ENCODE measurements around the gene SF3A1. TPM values are rescaled to one million over a fixed set of nuclear protein-coding genes. Genes with fewer than 3 reads are reported as not detected.
"Not testable (repeated sequence)": the region's sequence is repeated elsewhere in the genome, so short reads cannot be mapped to it uniquely, and the experiment has no call there.

The SF3A1 gene
- total RNA-seq, 1 donor from 2014 or later = 92.9 TPM

DNA sequence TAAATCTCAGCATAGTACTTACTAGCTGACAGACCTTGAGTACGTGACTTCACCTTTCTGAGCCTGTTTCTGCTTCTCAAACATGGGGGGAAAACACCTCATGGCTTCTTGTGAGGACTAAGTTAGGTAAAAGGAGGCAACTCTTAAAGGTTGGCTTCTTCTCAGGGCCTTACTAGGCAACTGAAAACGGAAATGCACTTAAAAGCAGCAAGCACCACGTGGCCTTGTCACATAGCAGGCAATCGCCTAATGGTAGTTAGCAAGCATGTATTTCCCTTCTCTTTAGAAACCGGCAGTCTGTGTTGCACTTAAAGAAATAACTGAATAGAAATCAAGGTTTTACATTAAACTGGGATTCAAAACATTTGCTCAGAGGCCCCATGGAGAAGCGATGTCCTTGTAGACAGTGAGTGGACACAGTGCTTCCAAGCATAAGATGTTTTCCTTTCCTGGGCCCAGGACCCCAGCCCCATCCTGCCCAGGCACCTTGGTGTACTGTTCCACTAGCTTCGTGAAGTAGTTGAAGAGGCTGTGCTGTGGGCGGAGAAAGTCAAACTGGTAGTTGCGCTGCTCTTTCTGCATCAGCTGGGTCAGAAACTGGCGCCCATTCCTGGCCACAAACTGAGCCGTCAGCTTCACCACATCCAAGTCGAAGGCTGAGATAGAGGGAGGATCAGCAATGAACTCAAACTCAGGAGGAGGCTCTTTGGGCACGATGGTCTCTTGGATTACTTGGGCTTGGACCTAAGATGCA, 12.1 kb downstream of the SF3A1 start:
- Histone ChIP-seq H3K36me3 (peaks cover 68 to 98% of the 10 kb centered on the region in 2 donors), H3K27me3 (no peaks in the 10 kb centered on the region), H3K4me1 (peaks cover 0 to 18% of the 10 kb centered on the region in 2 donors), H3K27ac (no peak overlapping the region), H3K9me3 (no peaks in the 10 kb centered on the region), H3K4me3 (no peak overlapping the region)
- intact Hi-C loops (cut with DNase I) = loop anchor here (5.0 kb wide), 1 partner anchor 57 kb away; the partner anchor contains the start of gene CASTOR1
- TF ChIP-seq, protein P1, sequence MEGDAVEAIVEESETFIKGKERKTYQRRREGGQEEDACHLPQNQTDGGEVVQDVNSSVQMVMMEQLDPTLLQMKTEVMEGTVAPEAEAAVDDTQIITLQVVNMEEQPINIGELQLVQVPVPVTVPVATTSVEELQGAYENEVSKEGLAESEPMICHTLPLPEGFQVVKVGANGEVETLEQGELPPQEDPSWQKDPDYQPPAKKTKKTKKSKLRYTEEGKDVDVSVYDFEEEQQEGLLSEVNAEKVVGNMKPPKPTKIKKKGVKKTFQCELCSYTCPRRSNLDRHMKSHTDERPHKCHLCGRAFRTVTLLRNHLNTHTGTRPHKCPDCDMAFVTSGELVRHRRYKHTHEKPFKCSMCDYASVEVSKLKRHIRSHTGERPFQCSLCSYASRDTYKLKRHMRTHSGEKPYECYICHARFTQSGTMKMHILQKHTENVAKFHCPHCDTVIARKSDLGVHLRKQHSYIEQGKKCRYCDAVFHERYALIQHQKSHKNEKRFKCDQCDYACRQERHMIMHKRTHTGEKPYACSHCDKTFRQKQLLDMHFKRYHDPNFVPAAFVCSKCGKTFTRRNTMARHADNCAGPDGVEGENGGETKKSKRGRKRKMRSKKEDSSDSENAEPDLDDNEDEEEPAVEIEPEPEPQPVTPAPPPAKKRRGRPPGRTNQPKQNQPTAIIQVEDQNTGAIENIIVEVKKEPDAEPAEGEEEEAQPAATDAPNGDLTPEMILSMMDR (IDR thresholded peaks at IDR 0.05) = no peak
- DNase-seq (ENCODE audit: low spot score in 2 of 2) = no peak

DNA sequence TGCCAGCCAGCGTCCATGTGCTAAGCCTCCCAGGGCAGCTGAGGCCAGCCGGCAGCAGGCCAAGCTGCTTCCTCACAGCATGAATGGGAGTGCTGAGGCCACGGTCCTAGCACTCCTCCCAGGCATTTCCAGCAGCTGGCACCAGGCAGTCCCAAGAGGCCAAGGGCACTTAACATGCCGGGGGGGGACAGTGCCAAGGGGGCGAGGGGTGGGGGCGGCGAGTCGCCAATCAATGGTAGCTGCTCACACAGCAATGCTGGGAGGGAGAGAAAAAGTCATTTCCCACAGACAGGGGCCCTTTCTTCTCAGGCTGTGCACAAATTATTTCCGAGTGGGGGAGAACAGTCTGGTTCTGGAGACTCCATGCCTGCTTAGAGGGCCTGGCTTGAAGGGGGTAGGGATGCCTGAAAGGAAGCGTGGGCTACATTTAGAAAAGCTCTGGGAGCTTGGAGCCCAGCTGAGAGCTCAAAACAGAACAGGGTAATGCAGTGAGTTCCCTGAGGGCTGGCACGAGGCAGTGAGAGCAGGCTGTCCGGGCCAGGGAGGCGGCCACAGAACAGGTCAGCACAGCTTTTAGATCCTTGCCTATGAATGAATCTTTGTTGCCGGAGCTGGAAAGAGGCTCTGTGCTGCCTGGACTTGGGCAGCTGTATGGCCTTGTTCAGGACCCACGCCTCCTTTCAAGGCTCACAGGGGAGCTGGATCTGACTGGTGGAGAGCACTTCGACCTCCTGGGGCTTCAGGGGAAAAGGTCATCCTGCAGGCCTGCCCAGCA, 15.6 kb downstream of the SF3A1 start:
- peak in 1 of 2 donors; percentile 87 for DNase-seq (ENCODE audit: low spot score in 2 of 2)
- intact Hi-C loops (cut with DNase I) = loop anchor here (5.0 kb wide), 1 partner anchor 54 kb away; the partner anchor contains the start of gene CASTOR1
- Histone ChIP-seq H3K27ac (peak overlapping the region; percentile 51 to 57), H3K36me3 (peaks cover 96 to 100% of the 10 kb centered on the region in 2 donors), H3K4me1 (peaks cover 0 to 18% of the 10 kb centered on the region in 2 donors), H3K4me3 (no peak overlapping the region), H3K9me3 (no peaks in the 10 kb centered on the region), H3K27me3 (no peaks in the 10 kb centered on the region)
- TF ChIP-seq, protein P1 (IDR thresholded peaks at IDR 0.05) = no peak

- H3K36me3 ChIP-seq = peaks cover 95 to 100% of the 10 kb centered on the region in 2 donors
- intact Hi-C loops (cut with DNase I) = no loop called here
- H3K9me3 ChIP-seq = no peaks in the 10 kb centered on the region
Measured at GRCh38 chr22:30338802-30339201, 17.9 kb downstream of the SF3A1 start.

DNA sequence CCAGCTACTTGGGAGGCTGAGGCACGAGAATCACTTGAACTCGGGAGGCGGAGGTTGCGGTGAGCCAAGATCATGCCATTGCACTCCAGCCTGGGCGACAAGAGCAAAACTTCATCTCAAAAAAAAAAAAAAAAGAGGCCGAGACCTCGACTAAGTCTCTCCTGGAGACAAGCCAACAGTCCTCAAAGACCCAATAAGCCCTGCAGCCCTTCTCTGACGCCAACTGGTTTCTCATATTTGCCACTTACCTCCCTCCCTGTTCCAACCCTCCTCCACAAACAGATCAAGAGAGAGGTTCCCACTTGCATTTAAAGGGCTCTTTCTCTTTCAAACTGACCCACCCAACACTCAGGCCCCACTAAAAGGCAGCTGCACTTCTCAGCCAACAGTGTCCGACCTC, 18.4 kb downstream of the SF3A1 start:
- intact Hi-C loops (cut with DNase I); H3K27ac ChIP-seq: not testable (repeated sequence)
- H3K36me3 ChIP-seq = peaks cover 93 to 100% of the 10 kb centered on the region in 2 donors

More at GRCh38 chr22:30338802-30339201, 17.9 kb downstream of the SF3A1 start:
- DNase-seq (ENCODE audit: low spot score in 2 of 2) = no peak
- Histone ChIP-seq H3K27me3 (no peaks in the 10 kb centered on the region), H3K4me1 (peaks cover 0 to 18% of the 10 kb centered on the region in 2 donors), H3K27ac (no peak overlapping the region), H3K4me3 (no peak overlapping the region)
- TF ChIP-seq, protein P1 (IDR thresholded peaks at IDR 0.05) = no peak

DNA sequence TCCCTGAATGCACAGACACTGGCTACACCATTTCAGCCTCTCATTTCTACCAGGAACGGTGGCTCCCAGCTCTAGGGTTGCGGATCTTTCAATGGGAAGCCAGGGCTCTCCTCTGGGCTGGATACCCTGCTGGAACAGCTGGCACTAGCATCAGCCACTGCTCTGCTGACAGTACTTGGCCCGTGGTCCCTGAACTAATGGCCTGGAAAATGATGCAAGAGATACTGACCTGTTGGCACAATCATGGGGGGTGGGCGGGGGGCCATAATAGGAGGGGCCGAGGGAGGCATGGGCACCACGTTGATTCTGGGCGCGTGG, 19.3 kb downstream of the SF3A1 start:
- no peak overlapping the region for H3K27ac ChIP-seq
- intact Hi-C loops (cut with DNase I) = no loop called here
- no peak for DNase-seq (ENCODE audit: low spot score in 2 of 2)
- peaks cover 90 to 100% of the 10 kb centered on the region in 2 donors for H3K36me3 ChIP-seq
- TF ChIP-seq, protein P1 (IDR thresholded peaks at IDR 0.05) = no peak
- H3K4me1 ChIP-seq = peaks cover 0 to 18% of the 10 kb centered on the region in 2 donors
- no peak overlapping the region for H3K4me3 ChIP-seq
- no peaks in the 10 kb centered on the region for H3K9me3 ChIP-seq
- no peaks in the 10 kb centered on the region for H3K27me3 ChIP-seq

More for the DNA sequence above, 18.4 kb downstream of the SF3A1 start:
- DNase-seq (ENCODE audit: low spot score in 2 of 2); H3K9me3 ChIP-seq; H3K4me3 ChIP-seq; H3K27me3 ChIP-seq: not testable (repeated sequence)
- peaks cover 0 to 18% of the 10 kb centered on the region in 2 donors for H3K4me1 ChIP-seq

Measured in ascending aorta (tissue), 2 donors.